Activated T-helper 1 cell treated with anti-CD3 and anti-CD28 coated beads, Interleukin-12 subunit alpha, Interleukin-12 subunit beta, Interleukin-2, Interleukin-4 antibody, amounts not matched to agents 30 ng/mL and 10 ng/mL and 1 ng/mL, durations not matched to agents 14 hours and 24 hours and 36 hours (primary cell): ENCODE data around the gene PCSK2. TPM values are rescaled to one million over a fixed set of nuclear protein-coding genes. Genes with fewer than 3 reads are reported as not detected.

Experiments used
- DNase-seq: peaks from one replicate; pipeline ENCODE4 v3.0.0; 2021; ENCODE audit warnings: low spot score
- H3K27ac Mint-ChIP-seq: one replicate; pipeline ENCODE4 v1.8.0; 2021; ENCODE audit warnings: mild to moderate bottlenecking, mixed read lengths
- H3K27me3 Mint-ChIP-seq: one replicate; pipeline ENCODE4 v1.8.0; 2022; ENCODE audit warnings: mild to moderate bottlenecking, moderate library complexity, mixed read lengths; ENCODE audit not compliant: insufficient read depth
- H3K36me3 Mint-ChIP-seq: one replicate; pipeline ENCODE4 v1.8.0; 2021; ENCODE audit warnings: low read depth, mixed read lengths
- H3K4me1 Mint-ChIP-seq: one replicate; pipeline ENCODE4 v1.8.0; 2021; ENCODE audit warnings: low read depth, mixed read lengths
- H3K4me3 Mint-ChIP-seq: one replicate; pipeline ENCODE4 v1.8.0; 2021; ENCODE audit warnings: mild to moderate bottlenecking, moderate library complexity, mixed read lengths
- H3K9me3 Mint-ChIP-seq: one replicate; pipeline ENCODE4 v1.8.0; 2021; ENCODE audit warnings: mixed read lengths
- intact Hi-C: fragments of 100-400 bp; cut with micrococcal nuclease; formaldehyde crosslinking; loops from one replicate; pipeline ENCODE4 v1.15.1; 2024
- total RNA-seq: library from RNA; stranded (reverse); gene quantifications from 2 replicates; pipeline ENCODE4 v1.2.3, GENCODE V29; 2022

Gene PCSK2
- total RNA-seq, 1 donor from 2014 or later: not detected

- intact Hi-C loops: loop anchor here (1.0 to 10.0 kb wide), 15 partner anchors 25 to 1080 kb away; partner anchors contain the start of genes DSTN, DTD1, KAT14 and MGME1
- peak; percentile 71 for DNase-seq
- H3K4me1 Mint-ChIP-seq: peaks cover 71% of the 10 kb centered on the region
- no peaks in the 10 kb centered on the region for H3K36me3 Mint-ChIP-seq
- H3K27ac Mint-ChIP-seq: peak overlapping the region; percentile 86
- no peaks in the 10 kb centered on the region for H3K9me3 Mint-ChIP-seq
- peak overlapping the region; percentile 81 for H3K4me3 Mint-ChIP-seq
- H3K27me3 Mint-ChIP-seq: peaks cover 4% of the 10 kb centered on the region
These were observed 278.2 kb downstream of the PCSK2 start for GRCh38 chr20:17504898-17505635.

GRCh38 chr20:17505636-17506517 is 279.0 kb downstream of the PCSK2 start:
- intact Hi-C loops: loop anchor here (1.0 to 10.0 kb wide), 13 partner anchors 24 to 1079 kb away; partner anchors contain the start of genes DSTN, DTD1, KAT14 and MGME1
- Mint-ChIP-seq H3K27ac (peak overlapping the region; percentile 86), H3K27me3 (peaks cover 4% of the 10 kb centered on the region), H3K9me3 (no peaks in the 10 kb centered on the region), H3K4me1 (peaks cover 73% of the 10 kb centered on the region), H3K36me3 (no peaks in the 10 kb centered on the region), H3K4me3 (peak overlapping the region; percentile 81)
- DNase-seq: peak; percentile 16

- DNase-seq: no peak
- peaks cover 77% of the 10 kb centered on the region for H3K4me1 Mint-ChIP-seq
- H3K27me3 Mint-ChIP-seq: peaks cover 2% of the 10 kb centered on the region
- peak overlapping the region; percentile 0 for H3K4me3 Mint-ChIP-seq
- H3K9me3 Mint-ChIP-seq: no peaks in the 10 kb centered on the region
- intact Hi-C loops: loop anchor here (10.0 kb wide), 3 partner anchors 628 to 1078 kb away; partner anchors contain the start of genes DTD1, KAT14, PET117 and SEC23B
- H3K27ac Mint-ChIP-seq: no peak overlapping the region
- H3K36me3 Mint-ChIP-seq: no peaks in the 10 kb centered on the region
These were observed 280.2 kb downstream of the PCSK2 start for GRCh38 chr20:17507032-17507431.

GRCh38 chr20:17507531-17507930 is 280.7 kb downstream of the PCSK2 start:
- DNase-seq: no peak
- intact Hi-C loops: loop anchor here (10.0 kb wide), 3 partner anchors 627 to 1077 kb away; partner anchors contain the start of genes DTD1, KAT14, PET117 and SEC23B
- H3K27ac Mint-ChIP-seq: peak overlapping the region; percentile 2
- peaks cover 73% of the 10 kb centered on the region for H3K4me1 Mint-ChIP-seq
- no peaks in the 10 kb centered on the region for H3K36me3 Mint-ChIP-seq
- no peaks in the 10 kb centered on the region for H3K27me3 Mint-ChIP-seq
- no peaks in the 10 kb centered on the region for H3K9me3 Mint-ChIP-seq
- peak overlapping the region; percentile 0 for H3K4me3 Mint-ChIP-seq

- no peak overlapping the region for H3K4me3 Mint-ChIP-seq
- H3K36me3 Mint-ChIP-seq: no peaks in the 10 kb centered on the region
- H3K4me1 Mint-ChIP-seq: peaks cover 70% of the 10 kb centered on the region
- H3K27ac Mint-ChIP-seq: no peak overlapping the region
- H3K9me3 Mint-ChIP-seq: no peaks in the 10 kb centered on the region
- intact Hi-C loops: loop anchor here (10.0 kb wide), 3 partner anchors 626 to 1076 kb away; partner anchors contain the start of genes DTD1, KAT14, PET117 and SEC23B
- H3K27me3 Mint-ChIP-seq: no peaks in the 10 kb centered on the region
- DNase-seq: no peak
These were observed 281.9 kb downstream of the PCSK2 start for GRCh38 chr20:17508756-17509155.

- peaks cover 52% of the 10 kb centered on the region for H3K4me1 Mint-ChIP-seq
- intact Hi-C loops: no loop called here
- no peaks in the 10 kb centered on the region for H3K36me3 Mint-ChIP-seq
- H3K27ac Mint-ChIP-seq: no peak overlapping the region
- no peak for DNase-seq
- peaks cover 8% of the 10 kb centered on the region for H3K27me3 Mint-ChIP-seq
- H3K4me3 Mint-ChIP-seq: no peak overlapping the region
- H3K9me3 Mint-ChIP-seq: no peaks in the 10 kb centered on the region
These were observed 283.7 kb downstream of the PCSK2 start for GRCh38 chr20:17510548-17510947.

- intact Hi-C loops: no loop called here
- no peak for DNase-seq
- no peaks in the 10 kb centered on the region for H3K36me3 Mint-ChIP-seq
- H3K9me3 Mint-ChIP-seq: no peaks in the 10 kb centered on the region
- H3K4me3 Mint-ChIP-seq: no peak overlapping the region
- peaks cover 45% of the 10 kb centered on the region for H3K4me1 Mint-ChIP-seq
- H3K27ac Mint-ChIP-seq: no peak overlapping the region
- peaks cover 8% of the 10 kb centered on the region for H3K27me3 Mint-ChIP-seq
These were observed 284.6 kb downstream of the PCSK2 start for GRCh38 chr20:17511401-17511800.

GRCh38 chr20:17513939-17514338 is 287.1 kb downstream of the PCSK2 start:
- Mint-ChIP-seq H3K4me1 (peaks cover 25% of the 10 kb centered on the region), H3K9me3 (no peaks in the 10 kb centered on the region), H3K27me3 (peaks cover 10% of the 10 kb centered on the region), H3K4me3 (no peak overlapping the region), H3K36me3 (no peaks in the 10 kb centered on the region), H3K27ac (no peak overlapping the region)
- intact Hi-C loops: no loop called here
- no peak for DNase-seq

GRCh38 chr20:17515053-17515452 is 288.2 kb downstream of the PCSK2 start:
- intact Hi-C loops: no loop called here
- Mint-ChIP-seq H3K4me3 (no peak overlapping the region), H3K27me3 (peaks cover 10% of the 10 kb centered on the region), H3K4me1 (peaks cover 21% of the 10 kb centered on the region), H3K9me3 (no peaks in the 10 kb centered on the region), H3K27ac (no peak overlapping the region), H3K36me3 (no peaks in the 10 kb centered on the region)
- no peak for DNase-seq

GRCh38 chr20:17518339-17519052 is 291.7 kb downstream of the PCSK2 start:
- intact Hi-C loops: no loop called here
- Mint-ChIP-seq H3K27ac (no peak overlapping the region), H3K4me3 (no peak overlapping the region), H3K36me3 (no peaks in the 10 kb centered on the region), H3K4me1 (peaks cover under 1% of the 10 kb centered on the region), H3K9me3 (no peaks in the 10 kb centered on the region), H3K27me3 (peaks cover 15% of the 10 kb centered on the region)
- DNase-seq: no peak

GRCh38 chr20:17519606-17520285 is 292.9 kb downstream of the PCSK2 start:
- Mint-ChIP-seq H3K4me1 (no peaks in the 10 kb centered on the region), H3K27ac (no peak overlapping the region), H3K27me3 (peaks cover 15% of the 10 kb centered on the region), H3K9me3 (no peaks in the 10 kb centered on the region), H3K4me3 (no peak overlapping the region), H3K36me3 (no peaks in the 10 kb centered on the region)
- intact Hi-C loops: no loop called here
- no peak for DNase-seq

- no peaks in the 10 kb centered on the region for H3K36me3 Mint-ChIP-seq
- H3K4me1 Mint-ChIP-seq: no peaks in the 10 kb centered on the region
- H3K4me3 Mint-ChIP-seq: no peak overlapping the region
- intact Hi-C loops: no loop called here
- H3K27ac Mint-ChIP-seq: no peak overlapping the region
- no peak for DNase-seq
- H3K27me3 Mint-ChIP-seq: peaks cover 17% of the 10 kb centered on the region
- H3K9me3 Mint-ChIP-seq: no peaks in the 10 kb centered on the region
These were observed 293.7 kb downstream of the PCSK2 start for GRCh38 chr20:17520583-17520982.
